Large intestine (tissue), 3 donors: ENCODE measurements around the gene P2RX3. TPM values are rescaled to one million over a fixed set of nuclear protein-coding genes. Genes with fewer than 3 reads are reported as not detected.
"Not testable (repeated sequence)": the region's sequence is repeated elsewhere in the genome, so short reads cannot be mapped to it uniquely, and the experiment has no call there.

Experiments
- DNase-seq, 2 donors: peaks; one replicate each; pipeline versions ENCODE4 v3.0.0 to v3.0.0-alpha.2; 2013
- H3K27ac ChIP-seq: one replicate; pipeline ENCODE4 v1.5.1; 2013; ENCODE audit warnings: low read length
- H3K27me3 ChIP-seq: 2 replicates; pipeline ENCODE4 v1.6.1; 2013; ENCODE audit warnings: low read length; ENCODE audit not compliant: control insufficient read depth, insufficient read depth
- H3K36me3 ChIP-seq: 2 replicates; pipeline ENCODE4 v1.6.1; 2013; ENCODE audit warnings: low read length; ENCODE audit not compliant: control insufficient read depth, insufficient read depth
- H3K4me1 ChIP-seq: one replicate; pipeline ENCODE4 v1.6.1; 2013; ENCODE audit warnings: low read length; ENCODE audit not compliant: control insufficient read depth, insufficient read depth
- H3K4me3 ChIP-seq: one replicate; pipeline ENCODE4 v1.5.1; 2013; ENCODE audit warnings: low read length
- H3K9me3 ChIP-seq: one replicate; pipeline ENCODE4 v1.6.1; 2013; ENCODE audit warnings: mild to moderate bottlenecking, low read depth, low read length, moderate library complexity; ENCODE audit not compliant: control insufficient read depth
- WGBS: methylation state at CpG from one replicate; pipeline ENCODE4 v1.1.5; 2013; ENCODE audit warnings: low lambda C conversion rate; ENCODE audit not compliant: insufficient coverage; 5-methylcytosine and 5-hydroxymethylcytosine counted together
- polyA plus RNA-seq: library from polyadenylated mRNA; unstranded; fragments of 120-200 nt; gene quantifications from one replicate; pipeline ENCODE4 v1.2.1, GENCODE V29; 2013

The P2RX3 gene
- polyA plus RNA-seq, 1 donor, result 2.1 TPM

- Histone ChIP-seq H3K36me3 (no peaks in the 10 kb centered on the region), H3K4me3 (no peak overlapping the region), H3K27ac (no peak overlapping the region), H3K4me1 (peaks cover 3% of the 10 kb centered on the region), H3K9me3 (no peaks in the 10 kb centered on the region), H3K27me3 (peaks cover 7% of the 10 kb centered on the region)
- no peak for DNase-seq
- no CpG with 5 or more reads among the region's 6 CpGs for WGBS
These were observed 64.2 kb downstream of the P2RX3 start for GRCh38 chr11:57402188-57403002.

- H3K27ac ChIP-seq, H3K4me3 ChIP-seq, H3K4me1 ChIP-seq, DNase-seq, H3K9me3 ChIP-seq, H3K36me3 ChIP-seq, H3K27me3 ChIP-seq: not testable (repeated sequence)
- WGBS, result no CpG with 5 or more reads among the region's 6 CpGs
These were observed 65.0 kb downstream of the P2RX3 start for GRCh38 chr11:57403003-57403801.

- Histone ChIP-seq H3K27me3 (peaks cover 1% of the 10 kb centered on the region), H3K27ac (no peak overlapping the region)
- WGBS, result no CpG with 5 or more reads among the region's 2 CpGs
These were observed 65.6 kb downstream of the P2RX3 start for GRCh38 chr11:57403802-57404147.

DNA sequence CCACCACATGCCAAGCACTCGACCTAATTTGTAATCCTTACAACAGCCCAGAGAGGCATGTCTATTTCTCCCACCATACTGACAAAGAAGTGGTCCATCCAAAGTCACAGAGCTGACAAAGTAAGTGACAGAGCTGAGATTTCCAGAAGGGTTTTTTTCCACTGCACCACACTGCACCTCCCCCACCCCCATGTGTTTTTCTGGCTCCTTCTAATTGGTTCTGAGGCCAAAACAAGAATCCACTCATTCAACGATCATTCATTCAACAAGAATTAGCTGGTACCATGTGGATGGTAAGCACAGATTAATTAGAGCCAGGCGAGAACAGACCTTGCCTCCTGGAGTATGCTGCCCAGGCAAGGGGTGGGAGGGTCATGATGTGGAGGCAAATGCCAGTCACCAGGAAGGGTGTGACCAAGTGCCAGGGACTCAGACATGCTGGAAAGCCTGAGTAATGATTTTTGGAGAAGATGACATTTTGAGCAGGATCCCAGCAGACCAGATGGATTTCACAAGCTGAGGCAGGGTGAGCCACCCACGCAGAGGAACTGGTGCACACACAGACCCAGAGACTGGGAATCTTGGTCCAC is 67.2 kb downstream of the P2RX3 start:
- H3K9me3 ChIP-seq, result no peaks in the 10 kb centered on the region
- no peak overlapping the region for H3K4me3 ChIP-seq
- no CpG with 5 or more reads among the region's 4 CpGs for WGBS
- no peaks in the 10 kb centered on the region for H3K27me3 ChIP-seq
- H3K27ac ChIP-seq, result no peak overlapping the region
- no peaks in the 10 kb centered on the region for H3K4me1 ChIP-seq
- DNase-seq, result no peak
- H3K36me3 ChIP-seq, result peaks cover 14% of the 10 kb centered on the region

More at GRCh38 chr11:57403802-57404147, 65.6 kb downstream of the P2RX3 start:
- Histone ChIP-seq H3K4me3 (no peak overlapping the region), H3K4me1 (peaks cover 3% of the 10 kb centered on the region), H3K9me3 (no peaks in the 10 kb centered on the region), H3K36me3 (peaks cover 3% of the 10 kb centered on the region)
- no peak for DNase-seq

DNA sequence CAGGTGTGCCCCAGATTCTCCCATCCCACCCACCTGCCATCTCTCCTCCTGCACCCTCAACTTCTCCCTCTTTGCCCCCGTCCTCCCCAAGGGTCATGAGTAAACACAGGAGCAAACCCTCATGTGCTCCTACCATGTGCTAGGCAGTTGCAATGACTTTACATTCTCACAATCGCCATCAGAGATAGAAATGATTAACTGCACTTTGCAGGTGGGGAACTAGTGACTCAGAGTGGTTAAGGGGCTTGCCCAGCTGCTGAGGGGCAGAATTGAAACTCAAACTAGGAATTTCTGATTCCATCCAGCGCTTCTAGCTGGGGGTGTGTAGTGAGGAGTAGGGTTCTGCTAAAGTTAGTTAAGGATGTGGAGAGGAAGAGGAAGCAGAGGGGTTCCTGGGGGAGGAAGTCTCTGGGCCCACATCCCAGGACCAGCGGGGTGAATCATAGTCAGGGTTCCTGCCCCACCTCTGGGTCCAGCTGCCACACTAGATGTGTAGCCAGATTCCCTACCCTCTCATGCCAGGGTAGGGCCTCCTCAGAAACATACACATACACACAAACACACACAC is 68.3 kb downstream of the P2RX3 start:
- no CpG with 5 or more reads among the region's 4 CpGs for WGBS
- H3K4me1 ChIP-seq, result no peaks in the 10 kb centered on the region
- no peaks in the 10 kb centered on the region for H3K27me3 ChIP-seq
- DNase-seq, result no peak
- no peak overlapping the region for H3K27ac ChIP-seq
- no peak overlapping the region for H3K4me3 ChIP-seq
- peaks cover 14% of the 10 kb centered on the region for H3K36me3 ChIP-seq
- no peaks in the 10 kb centered on the region for H3K9me3 ChIP-seq

DNA sequence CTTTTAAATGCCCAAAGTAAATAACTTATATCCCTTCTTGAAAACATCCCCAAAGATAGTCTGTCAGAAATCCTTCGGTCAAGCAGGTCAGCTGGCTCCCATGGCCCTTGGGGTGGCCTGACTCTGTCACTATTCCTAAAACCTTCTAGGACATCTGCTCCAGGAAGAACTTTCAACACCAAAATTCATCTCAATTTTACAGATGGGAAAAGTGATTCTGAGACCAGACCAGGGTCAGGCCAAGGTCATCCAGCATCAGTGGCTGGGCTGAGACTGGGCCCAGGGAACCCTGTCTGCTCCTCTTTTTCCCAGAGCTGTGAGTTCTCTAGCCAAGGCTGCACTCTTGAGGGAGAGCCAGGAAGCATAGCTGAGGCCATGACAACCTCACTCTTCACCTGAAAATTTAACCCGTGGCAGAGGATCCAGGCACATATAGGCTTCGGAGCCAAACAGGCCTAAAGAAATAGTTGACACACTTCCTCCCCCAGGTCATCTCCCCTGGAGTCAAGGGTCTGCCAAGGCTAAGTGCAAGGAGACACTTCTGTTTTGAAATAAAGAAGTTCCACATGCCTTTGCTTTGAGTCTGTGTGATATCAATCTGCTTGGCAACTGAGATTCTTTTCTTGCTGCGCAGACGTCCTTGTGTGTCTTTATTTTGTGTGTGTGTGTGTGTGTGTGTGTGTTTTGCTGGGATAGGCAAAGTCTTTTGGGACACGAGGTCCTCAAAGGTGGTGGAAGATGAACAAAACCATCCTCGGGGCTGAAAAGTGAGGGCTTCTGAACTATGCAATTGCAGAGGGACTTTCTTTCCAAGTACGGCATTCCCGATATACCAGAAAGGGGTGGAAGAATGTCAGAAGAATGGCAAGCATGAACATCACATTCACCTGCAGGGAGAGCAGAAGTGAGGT is 69.1 kb downstream of the P2RX3 start:
- Histone ChIP-seq H3K27me3 (no peaks in the 10 kb centered on the region), H3K4me1 (no peaks in the 10 kb centered on the region), H3K36me3 (peaks cover 14% of the 10 kb centered on the region), H3K27ac (no peak overlapping the region), H3K9me3 (no peaks in the 10 kb centered on the region), H3K4me3 (no peak overlapping the region)
- whole genome bisulfite sequencing, result no CpG with 5 or more reads among the region's 9 CpGs
- no peak for DNase-seq

- Histone ChIP-seq H3K4me3 (no peak overlapping the region), H3K27me3 (no peaks in the 10 kb centered on the region), H3K36me3 (peaks cover 14% of the 10 kb centered on the region), H3K9me3 (no peaks in the 10 kb centered on the region), H3K4me1 (no peaks in the 10 kb centered on the region), H3K27ac (no peak overlapping the region)
- WGBS, result 83% methylated on average over 1 of the region's 8 CpGs
- no peak for DNase-seq
These were observed 69.9 kb downstream of the P2RX3 start for GRCh38 chr11:57407941-57408475.

DNA sequence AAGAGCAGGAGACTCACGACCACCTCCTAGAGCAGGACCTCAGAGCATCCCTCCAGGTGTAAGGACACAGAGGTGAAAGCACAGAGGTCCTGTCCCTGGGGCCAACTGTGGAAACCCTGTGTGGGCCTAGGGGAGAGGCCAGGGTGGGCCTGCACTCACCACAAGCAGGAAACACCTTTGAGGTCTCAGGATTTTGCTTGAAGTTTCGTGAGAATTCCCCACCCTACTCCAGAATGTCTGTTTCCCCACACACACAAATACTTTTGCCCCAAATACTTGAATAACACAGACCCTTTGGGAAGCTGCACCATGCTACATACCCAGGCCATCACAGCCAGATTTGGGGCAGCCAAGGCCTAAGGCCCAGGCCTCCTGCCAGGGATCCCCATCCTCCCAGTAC is 70.6 kb downstream of the P2RX3 start:
- H3K4me1 ChIP-seq, result no peaks in the 10 kb centered on the region
- H3K4me3 ChIP-seq, result no peak overlapping the region
- H3K36me3 ChIP-seq, result peaks cover 17% of the 10 kb centered on the region
- DNase-seq, result no peak
- H3K27me3 ChIP-seq, result no peaks in the 10 kb centered on the region
- WGBS, result no CpG with 5 or more reads among the region's 2 CpGs
- H3K9me3 ChIP-seq, result no peaks in the 10 kb centered on the region
- no peak overlapping the region for H3K27ac ChIP-seq

- H3K4me1 ChIP-seq, result no peaks in the 10 kb centered on the region
- H3K4me3 ChIP-seq, result no peak overlapping the region
- no CpG with 5 or more reads among the region's 18 CpGs for WGBS
- no peak for DNase-seq
- H3K9me3 ChIP-seq, result no peaks in the 10 kb centered on the region
- H3K27ac ChIP-seq, result no peak overlapping the region
- peaks cover 21% of the 10 kb centered on the region for H3K36me3 ChIP-seq
- no peaks in the 10 kb centered on the region for H3K27me3 ChIP-seq
These were observed 71.4 kb downstream of the P2RX3 start for GRCh38 chr11:57409321-57410100.
